Measurements from ENCODE around the gene RAB30. TPM values are rescaled to one million over a fixed set of nuclear protein-coding genes. Genes with fewer than 3 reads are reported as not detected.

The RAB30 gene
- total RNA-seq, 1 experiment from 2014 or later = 6.2 TPM

- POLR2A ChIA-PET = no interaction called here
- ATAC-seq = no peak
- H3K9me3 Mint-ChIP-seq = peaks cover 5% of the 10 kb centered on the region; the same call in 1 of the 2 replicates
- H3K27me3 Mint-ChIP-seq (ENCODE audit: low read depth) = no peaks in the 10 kb centered on the region
- DNase-seq (ENCODE audit: low spot score) = no peak
- H3K27ac Mint-ChIP-seq = no peak overlapping the region
- TF ChIP-seq ZNF121 (CRISPR knock-in tag; IDR thresholded peaks at IDR 0.05) (no peak), AR (CRISPR knock-in tag; IDR thresholded peaks at IDR 0.05) (no peak), IRF1 (CRISPR knock-in tag; IDR thresholded peaks at IDR 0.05) (no peak), ZBTB43 (CRISPR knock-in tag; IDR thresholded peaks at IDR 0.05) (no peak), ZBTB21 (CRISPR knock-in tag; IDR thresholded peaks at IDR 0.05; ENCODE audit: borderline replicate concordance) (no peak), NR2C2 (CRISPR knock-in tag; IDR thresholded peaks at IDR 0.05) (no peak), TEAD4 (CRISPR knock-in tag; IDR thresholded peaks at IDR 0.05) (no peak), ZNF532 (CRISPR knock-in tag; IDR thresholded peaks at IDR 0.05; ENCODE audit: borderline replicate concordance) (no peak), ARID4B (CRISPR knock-in tag; IDR thresholded peaks at IDR 0.05; ENCODE audit: borderline replicate concordance) (no peak), ZNF219 (CRISPR knock-in tag; IDR thresholded peaks at IDR 0.05; ENCODE audit: borderline replicate concordance) (no peak), SOX15 (CRISPR knock-in tag; IDR thresholded peaks at IDR 0.05) (no peak), AFF4 (CRISPR knock-in tag; IDR thresholded peaks at IDR 0.05; ENCODE audit: borderline replicate concordance) (no peak), IRF2 (CRISPR knock-in tag; IDR thresholded peaks at IDR 0.05; ENCODE audit: borderline replicate concordance, low read depth) (no peak)
- CTCF ChIA-PET = no interaction called here
- no peak overlapping the region for H3K4me3 Mint-ChIP-seq
- H3K4me1 Mint-ChIP-seq = peaks cover 10% of the 10 kb centered on the region
- H3K36me3 Mint-ChIP-seq = no peaks in the 10 kb centered on the region
Measured at GRCh38 chr11:83054001-83054400, 17.7 kb downstream of the RAB30 start.

Measured in WTC11 (cell line).